ENCODE data around the gene PCSK2.
A peak's percentile ranks its signal among the peaks of the same experiment; 100 is the strongest.

Gene PCSK2

DNA sequence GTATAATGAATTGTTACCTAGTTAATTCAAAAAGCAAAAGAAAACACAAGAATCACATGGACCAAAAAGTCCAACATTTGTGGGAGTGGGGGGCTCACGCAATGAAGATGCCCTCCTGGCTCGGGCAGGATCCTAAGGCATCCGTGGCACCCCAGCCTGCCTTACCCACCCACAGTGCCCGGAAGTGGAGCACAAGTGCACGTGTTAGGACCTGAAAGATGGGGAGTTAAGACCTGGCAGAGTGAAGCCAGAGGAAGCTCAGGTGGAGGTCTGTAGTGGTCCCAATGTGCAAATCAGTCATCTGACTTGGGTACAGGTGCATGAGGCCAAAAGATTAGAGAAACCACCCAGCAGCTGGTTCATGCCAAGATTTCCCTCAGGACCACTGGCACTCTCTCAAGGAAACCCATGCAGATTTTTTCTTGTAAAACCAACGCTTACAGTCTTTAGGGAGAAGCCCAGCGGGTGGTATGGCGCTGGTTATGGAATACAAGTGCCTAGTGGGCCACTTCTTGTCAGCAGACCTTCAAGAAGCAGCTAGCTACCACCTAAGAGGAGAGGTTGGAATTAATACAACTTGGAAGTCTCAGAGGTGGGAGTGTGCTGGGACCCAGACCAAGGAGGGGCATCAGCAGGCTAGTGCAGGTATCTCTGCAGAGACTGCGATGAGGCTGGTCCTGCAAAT is 262.2 kb downstream of the PCSK2 start:
- no peak for DNase-seq

DNA sequence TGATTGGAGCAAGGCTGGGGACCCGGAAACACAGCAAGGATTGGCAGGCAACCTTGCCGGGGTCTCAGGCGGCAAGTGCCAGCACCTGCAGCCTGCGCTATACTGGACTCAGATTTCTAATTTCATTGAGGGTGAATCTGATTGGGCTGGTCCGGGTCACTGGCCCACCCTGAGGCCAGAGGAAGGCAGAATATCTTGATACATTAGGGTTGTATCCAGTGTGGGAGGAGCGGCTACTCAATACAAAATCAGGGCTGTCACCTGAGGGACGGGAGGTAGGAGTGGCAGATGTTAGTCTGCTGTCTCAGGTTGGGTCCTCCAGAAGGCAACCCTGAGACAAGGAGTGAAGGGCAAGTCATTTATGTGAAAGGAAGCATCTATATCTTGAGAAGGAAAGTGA is 263.7 kb downstream of the PCSK2 start:
- DNase-seq, result no peak

DNA sequence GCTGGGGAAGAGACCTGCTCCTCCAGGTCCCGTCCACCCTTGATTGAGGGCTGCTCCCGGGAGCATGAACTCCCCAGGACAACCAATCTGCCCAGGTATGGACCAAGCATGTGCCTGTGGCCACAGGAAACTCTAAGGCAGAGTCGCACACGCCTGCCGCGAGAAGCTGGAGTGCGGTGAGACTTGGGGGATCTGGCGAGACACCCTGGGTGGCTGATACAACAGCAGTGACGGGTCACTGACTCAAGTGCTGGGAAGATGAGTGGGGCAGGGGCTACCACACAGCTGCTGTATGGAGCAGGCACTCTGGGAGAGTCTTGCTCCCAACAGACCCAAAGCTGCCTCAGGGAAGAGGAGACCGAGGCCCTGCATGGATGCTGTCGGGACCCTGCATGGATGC is 264.2 kb downstream of the PCSK2 start:
- DNase-seq, result no peak

DNA sequence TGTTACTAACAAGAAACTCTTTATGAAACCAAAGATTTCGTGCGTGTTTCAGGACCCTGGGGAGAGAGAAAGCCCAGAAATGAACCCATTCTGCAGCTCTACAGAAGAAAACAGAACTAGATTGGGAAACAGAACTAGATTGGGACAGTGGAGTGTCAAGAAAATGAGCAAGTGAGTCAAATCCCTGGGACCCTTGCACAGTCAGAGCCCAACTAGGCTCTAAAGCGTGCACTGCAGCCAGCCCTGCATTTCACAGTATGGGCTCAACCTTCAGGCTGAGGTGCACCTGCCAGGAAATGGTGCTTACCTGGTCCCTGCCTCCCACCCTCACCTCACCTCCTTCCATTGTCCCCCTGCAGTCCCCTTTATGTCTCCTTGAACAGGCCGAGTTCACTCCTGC is 264.6 kb downstream of the PCSK2 start:
- no peak for DNase-seq

DNA sequence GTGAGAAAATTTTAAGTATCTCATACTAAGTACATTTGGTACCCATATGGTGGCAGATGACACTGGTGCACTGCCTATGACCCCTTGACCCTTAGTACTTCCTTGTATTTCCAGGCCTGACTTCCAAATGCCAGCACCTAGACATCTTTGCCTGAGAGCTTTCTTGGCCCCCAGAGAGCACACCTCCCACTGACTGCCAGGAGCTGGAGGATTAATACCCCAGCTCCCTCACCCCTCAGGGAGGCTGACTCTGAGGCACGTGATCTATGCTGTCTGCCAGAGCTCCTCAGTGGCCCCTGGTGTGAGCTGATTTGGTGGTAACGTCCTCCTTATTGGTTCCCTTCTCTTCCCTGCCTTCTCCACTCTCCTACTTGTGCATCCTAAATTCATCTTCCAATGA is 266.3 kb downstream of the PCSK2 start:
- no peak for DNase-seq

DNA sequence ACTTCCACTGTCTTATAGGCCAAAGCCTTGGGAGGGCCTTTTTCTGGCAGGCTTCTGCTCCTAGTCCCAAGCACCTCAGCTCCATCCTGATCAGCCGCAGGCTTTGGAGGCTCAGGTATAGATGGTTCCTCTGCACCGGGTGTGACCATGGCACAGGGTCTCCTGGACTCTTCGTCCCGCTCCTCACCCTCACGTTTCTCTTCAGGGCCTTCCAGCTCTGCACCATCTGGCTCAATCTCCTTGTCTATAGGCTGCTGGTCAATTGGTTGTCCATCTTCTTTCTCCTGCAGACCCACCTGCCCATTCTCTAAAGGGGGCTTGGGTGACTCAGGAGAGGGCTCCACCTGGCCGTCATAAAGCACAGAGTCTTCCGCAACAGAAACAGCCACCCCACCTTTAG is 267.4 kb downstream of the PCSK2 start:
- no peak for DNase-seq

DNA sequence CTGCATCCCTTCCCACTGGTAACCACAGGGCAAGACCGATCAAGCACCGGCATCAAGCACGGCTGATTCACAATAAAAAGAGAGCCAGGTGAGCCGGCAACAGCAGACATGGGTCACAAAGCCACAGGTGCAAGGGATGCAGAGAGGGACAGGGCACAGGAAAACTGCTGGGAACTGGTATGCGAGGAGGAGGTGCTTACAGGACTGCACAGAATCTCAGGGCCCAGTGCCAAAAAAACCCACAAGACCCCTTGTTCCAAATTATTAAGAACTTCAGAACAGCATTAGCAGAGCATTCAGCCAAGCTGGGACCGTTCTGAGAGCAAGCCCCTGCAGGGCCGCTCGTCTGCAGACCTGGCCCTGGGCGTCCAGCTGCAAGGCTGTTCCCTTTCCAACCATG is 269.0 kb downstream of the PCSK2 start:
- no peak for DNase-seq

DNA sequence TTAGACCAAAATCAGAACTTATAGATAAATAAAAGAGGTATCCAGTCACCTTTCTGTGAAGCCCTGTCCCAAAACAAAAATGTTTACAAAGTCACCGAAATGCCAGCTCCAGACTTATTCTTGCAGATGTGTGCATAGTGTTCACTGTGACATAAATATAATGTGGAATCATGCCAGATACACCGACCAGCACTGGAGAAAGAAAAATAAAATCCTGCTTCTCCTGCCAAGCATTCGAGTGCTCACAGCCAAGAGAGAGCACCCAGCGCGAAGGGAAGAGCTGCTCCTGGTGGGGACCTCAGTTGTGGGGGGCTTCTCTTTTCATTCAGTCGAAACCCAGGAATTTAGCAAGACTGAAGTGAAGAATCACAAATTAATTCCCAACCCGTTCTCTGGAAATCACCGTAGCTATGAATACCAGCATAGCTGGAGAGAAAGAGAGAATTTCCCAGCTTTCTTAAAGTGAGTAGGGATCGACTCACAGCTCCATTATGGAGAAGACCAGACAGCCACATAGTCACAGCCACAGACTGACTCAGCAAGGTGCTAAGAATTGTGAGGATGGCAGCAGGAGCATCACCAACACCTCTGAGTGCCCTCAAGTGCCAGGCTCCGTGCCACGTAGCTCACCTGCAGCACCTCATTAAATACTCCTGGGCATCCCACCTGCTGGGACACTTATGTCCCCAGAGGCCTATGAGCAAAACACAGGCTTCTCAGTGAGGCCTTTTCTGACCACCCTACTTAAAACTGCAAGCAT is 271.2 kb downstream of the PCSK2 start:
- DNase-seq, result no peak

DNA sequence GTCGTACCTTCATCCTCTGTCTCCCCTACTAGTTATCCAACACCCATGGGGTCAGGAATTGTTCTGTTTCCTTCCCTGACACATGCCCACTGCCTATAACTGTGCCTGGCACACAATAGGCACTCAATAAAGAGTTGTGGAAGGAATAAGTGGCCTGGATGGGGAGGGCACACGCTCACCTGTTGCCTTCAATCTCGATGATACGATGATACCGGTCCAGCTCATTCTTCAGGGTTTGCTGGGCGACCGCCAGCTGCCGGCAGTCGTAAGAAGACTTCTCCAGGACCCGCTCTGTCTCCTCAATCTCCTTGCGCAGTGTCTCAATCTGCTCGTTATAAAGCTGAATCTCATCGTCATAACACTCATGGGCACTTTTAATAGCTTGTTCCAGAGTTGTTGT is 271.8 kb downstream of the PCSK2 start:
- DNase-seq, result no peak

DNA sequence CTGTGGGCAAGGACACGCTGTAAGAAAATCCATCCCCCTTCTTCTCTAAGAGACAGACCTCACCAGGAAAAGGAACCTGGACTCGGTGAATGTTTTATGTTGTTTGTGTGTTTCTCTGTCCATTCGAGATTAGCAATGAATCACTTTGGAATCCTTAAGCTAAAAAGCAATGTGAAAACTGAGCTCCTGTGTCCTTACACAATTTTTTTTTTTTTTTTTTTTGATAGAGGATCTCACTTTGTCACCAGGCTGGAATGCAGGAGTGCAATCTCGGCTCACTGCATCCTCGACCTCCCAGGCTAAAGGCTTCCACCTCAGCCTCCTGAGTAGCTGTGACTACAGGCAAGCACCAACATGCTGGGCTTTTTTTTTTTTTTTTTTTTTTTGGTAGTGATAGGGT is 272.2 kb downstream of the PCSK2 start:
- DNase-seq, result no peak

DNA sequence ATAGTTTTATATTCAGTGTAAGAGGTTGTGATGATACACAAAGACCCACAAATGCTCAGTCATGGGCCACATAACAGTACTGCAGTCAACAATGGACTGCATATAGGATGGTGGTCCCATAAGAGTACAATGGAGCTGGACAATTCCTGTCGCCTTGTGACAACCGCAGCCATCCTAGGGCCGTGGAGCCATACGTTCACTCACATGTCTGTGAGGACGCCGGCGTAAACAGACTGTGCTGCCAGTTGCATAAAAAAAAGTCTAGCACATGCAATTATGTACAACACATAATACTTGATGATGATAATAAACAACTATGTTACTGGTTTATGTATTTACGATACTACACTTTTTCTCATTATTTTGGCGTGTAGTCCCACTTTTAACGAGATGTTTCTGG is 273.4 kb downstream of the PCSK2 start:
- no peak for DNase-seq

DNA sequence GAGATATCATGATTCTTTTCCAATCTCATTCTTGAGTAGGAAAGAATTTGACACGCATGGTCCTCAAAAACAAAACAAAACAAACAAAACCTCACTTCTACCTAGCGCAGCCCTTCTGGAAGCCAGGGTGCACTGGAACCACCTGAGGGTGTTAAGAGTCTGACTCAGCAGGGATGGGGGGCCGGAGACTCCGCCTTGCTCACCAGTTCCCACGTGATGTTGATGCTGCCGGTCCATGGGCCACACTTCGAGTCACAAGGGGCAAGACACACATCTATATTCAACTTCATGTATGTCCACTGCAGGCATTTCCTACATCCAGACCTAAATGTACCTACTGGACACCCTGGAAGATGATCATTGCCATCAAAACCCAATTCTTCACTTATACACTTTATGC is 274.0 kb downstream of the PCSK2 start:
- DNase-seq, result no peak

DNA sequence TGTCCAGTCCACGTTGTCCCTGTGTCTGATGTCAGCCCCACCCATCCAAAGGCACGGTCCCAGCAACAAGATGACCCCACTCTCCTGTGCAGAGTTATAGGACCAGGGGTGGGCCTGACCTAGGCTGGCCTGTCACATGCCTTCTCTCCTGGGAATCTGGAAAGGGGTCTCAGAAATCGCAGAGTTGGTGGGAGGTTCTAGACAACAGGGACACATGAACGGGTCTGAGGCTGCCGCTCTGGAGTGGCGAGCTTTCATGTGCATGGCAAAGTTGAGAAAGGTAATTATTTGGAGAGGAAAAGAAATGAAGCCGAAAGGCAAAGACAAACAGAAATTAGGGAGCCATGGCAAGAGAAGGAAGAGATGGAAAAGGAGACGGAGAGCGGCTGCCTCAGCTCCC is 274.9 kb downstream of the PCSK2 start:
- DNase-seq, result no peak

DNA sequence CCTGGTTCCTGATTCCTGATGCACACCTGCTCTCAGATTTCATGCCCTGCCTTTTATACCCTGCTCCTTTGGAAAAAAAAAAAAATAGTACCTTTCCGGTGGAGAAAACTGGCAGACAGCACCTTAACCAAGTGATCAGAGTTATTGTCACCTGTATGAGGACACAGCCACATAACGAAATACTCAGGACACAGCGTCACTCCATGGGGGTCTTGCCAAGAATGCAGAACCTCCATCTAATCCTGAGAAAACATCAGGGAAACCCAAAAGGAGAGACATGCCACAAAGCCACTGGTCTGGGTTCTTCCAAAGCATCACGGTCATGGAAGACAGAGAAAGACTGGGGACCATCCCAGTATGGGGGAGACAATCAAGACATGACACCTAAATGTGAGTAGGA is 275.3 kb downstream of the PCSK2 start:
- DNase-seq, result no peak

DNA sequence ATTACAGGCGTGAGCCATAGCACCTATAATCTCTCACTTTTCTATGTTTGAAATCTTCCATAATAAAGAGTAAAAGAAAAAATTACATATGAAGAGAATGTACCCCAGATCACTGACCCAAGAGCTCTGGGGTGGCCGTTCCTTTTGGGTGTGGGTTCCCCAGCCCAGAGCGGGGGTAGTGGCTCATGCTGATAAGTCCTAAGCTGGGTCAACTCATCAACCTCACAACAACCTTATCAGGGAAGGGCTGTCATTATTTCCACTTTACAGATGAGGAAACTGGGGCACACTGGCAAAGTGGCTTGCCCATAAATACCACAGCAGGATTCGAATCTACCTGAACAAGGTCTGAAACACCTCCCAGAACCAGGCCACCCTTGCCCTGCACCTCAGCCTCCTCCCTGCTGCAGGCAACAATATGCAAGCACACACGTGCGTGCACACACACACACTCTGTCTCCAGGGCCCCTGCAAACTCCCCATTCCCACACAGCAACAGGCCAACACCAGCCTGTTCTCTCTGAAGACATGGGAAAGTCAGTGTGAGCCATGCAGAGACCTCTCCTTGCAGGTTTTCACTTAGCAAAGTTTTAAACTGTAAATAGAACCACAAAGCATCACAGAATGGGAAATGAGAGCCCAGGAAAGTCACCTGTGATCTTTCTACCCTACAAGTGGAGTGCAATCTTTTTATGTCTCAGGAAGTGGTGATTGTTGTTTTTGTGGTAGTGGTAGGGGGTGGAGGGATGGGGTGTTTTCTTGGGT is 276.6 kb downstream of the PCSK2 start:
- DNase-seq, result no peak

DNA sequence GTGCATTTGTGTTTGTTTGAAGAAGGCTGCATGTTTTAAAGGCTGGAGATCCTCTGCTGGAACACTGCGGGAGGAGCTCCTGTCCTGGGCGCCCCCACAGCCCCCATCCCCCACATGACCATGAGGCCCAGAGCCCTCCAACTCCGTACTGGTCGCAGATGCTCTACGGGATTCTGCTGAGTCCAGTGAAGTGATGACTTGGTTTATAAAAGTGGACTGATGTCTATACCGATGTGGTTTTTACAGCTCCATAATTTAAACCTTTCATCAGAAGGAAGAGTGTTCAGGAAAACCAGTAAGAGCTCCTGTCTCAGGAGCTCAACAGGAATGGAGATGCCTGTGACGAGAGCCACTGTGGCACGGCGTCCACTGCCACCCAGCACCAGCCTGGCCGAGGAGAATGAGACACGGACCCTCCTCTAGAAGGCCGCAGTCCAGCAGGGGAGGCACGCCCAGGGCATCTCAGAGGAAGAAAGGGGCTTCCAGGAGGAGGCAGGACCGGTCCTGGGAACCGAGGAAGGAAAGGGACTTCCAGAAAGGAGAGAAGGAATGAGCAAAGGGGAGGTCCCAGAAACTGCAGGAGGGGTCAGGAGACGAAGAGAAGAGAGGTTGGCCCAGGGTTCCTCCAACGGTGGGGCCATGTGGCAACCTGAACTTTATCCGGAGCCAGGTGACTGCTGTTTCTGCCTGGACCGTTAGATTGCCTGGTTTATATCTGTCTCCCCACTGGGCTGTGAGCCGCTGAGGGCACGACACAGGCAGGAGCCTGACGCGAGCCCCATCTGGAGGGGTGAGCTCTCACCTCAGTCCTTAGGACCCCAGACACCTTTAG is 277.4 kb downstream of the PCSK2 start:
- DNase-seq, result peak; percentile 44

DNA sequence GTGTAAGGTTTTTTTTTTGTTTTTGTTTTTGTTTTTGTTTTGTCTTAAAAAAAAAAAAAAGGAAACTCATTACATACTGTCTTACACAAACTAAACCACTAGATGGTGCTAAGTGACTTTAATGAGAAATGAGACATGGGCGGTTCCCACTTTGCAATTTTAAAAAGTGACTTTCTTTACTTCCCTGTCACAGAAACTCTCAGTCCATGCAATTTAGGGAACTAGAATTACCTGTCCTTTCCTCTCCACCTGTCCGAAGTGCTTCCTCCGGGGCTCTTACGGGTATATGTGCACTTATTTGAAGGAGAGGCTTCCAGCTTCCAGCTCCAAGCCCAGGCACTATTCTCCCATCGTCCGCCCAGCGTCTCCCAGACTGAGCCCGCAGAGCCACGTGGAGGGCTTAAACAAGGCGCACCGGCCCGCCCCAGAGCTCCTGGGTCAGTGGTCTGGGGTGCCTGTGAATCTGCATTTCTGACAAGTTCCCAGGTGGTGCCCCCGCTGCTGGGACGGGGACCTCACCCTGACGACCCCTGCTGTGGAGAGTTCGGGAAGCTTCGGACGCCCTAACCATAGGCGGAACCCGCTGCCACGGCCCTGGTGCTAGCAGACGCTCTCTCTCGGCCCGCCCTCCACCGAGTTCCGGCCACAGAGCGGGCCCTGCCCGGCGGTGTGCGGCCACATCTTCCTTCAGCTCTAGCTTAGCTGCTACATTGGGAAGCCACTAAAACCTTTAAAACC is 278.2 kb downstream of the PCSK2 start:
- peak; percentile 73 for DNase-seq

DNA sequence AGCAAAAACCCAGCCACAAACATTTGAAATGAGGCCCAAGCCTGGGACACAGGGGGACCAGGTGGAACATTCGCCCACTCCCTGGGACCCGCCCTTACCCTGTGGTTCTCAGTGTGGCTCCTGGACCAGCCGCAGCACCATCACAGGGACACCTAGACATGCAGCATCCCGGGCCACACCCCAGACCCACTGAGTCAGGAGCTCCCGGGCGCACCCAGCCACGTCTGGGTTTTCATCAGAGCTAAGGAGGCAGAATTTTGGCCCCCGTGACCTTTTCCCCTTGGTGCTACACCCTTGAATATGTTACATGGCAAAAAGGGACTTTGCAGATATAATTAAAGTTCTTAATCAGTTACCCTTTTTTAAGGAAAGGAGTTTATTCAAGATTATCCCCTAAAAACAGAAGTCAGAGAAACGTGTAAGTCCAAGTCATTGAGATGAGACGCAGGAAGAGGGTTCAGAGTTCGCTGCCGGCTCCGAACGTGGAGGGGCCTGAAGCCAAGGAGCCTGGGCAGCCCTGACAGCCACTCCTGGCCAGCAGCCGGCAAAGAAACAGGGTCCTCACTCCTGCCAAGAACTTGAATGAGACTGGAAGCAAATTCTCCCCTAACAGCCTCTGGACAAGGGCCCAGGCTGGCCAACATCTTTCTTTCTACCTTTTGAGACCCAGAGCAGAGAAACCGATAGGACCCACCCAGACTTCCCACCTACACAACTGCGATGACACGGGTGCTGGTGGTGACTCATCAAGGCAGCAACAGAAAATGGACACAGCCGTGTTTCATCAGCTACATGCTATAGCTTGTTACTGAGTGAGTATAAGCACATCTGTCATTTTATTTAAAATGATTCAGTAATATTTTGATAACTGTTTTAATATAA is 279.0 kb downstream of the PCSK2 start:
- no peak for DNase-seq

DNA sequence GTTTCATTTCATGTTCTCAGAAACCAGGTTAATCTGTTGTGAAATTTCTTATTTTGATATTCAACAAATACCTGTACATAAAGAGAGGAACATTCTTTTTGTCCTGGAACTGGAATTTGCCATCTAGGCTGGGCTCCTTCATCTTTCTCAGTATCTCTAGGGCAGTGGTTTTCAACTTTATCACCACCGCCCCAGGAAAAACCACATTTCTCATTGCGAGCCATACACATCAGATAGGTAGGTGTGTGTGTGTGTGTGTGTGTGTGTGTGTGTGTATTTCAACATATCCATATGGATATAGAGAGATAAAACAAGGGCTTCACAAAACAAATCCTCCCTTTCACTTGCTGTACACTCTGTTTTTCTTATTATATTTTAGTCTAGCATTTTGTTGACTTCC is 280.2 kb downstream of the PCSK2 start:
- DNase-seq, result no peak

DNA sequence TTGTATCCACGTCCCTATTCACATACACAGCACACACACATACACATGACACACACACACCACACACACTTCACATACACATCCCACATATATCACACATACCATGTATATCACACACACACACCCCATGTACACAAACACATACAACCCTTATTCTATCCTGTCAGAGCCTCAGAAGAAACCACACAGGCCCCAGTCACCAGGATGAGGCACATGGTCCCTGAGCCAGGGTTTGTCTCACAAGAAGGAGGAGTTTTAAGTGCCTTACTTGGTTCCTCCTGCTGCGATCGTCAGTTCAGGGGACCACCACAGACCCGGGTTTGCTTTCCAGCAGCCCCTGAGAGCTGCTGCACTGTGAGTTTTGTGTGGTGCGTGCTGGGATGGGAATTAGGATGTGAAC is 280.7 kb downstream of the PCSK2 start:
- DNase-seq, result no peak

DNA sequence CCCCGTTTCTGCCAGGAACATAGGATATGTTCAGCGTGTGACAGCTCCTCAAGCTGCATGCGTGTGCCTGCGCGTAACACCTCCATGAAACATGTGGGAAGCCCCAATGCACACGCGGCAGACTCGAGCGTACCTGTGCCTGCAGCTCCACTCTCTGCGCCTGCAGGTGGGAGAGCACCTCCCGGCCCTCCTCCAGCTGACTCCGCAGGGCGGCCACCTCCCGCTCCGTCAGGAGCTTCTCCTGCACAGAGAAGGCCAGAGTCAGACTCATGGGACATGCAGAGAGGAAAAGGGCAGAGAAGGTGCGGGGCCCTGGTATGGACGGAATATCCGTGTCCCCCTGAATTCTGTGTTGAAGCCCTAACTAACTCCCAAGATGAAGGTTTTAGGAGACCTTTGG is 281.9 kb downstream of the PCSK2 start:
- DNase-seq, result no peak

All from NCI-H82 (cell line).